22Rv1 (cell line): ENCODE data around the gene ARHGAP40.

Experiments used
- H3K27ac ChIP-seq: fragments of 450-650 bp; 2 replicates; pipeline ENCODE4 v1.5.1; 2017
- ZFX ChIP-seq: fragments of 450-650 bp; IDR thresholded peaks from 2 replicates; pipeline ENCODE4 v1.6.1; 2017; ENCODE audit warnings: antibody characterized with exemption, borderline replicate concordance
- TF ChIP-seq, protein P1 (sequence below): fragments of 450-650 bp; IDR thresholded peaks from 2 replicates; pipeline ENCODE4 v1.5.1; 2017; ENCODE audit warnings: mild to moderate bottlenecking

Gene ARHGAP40

GRCh38 chr20:38657390-38657789 lies 55.8 kb downstream of the ARHGAP40 start:
- H3K27ac ChIP-seq, result no peak overlapping the region
- TF ChIP-seq ZFX, result no peak
- TF ChIP-seq, protein P1, sequence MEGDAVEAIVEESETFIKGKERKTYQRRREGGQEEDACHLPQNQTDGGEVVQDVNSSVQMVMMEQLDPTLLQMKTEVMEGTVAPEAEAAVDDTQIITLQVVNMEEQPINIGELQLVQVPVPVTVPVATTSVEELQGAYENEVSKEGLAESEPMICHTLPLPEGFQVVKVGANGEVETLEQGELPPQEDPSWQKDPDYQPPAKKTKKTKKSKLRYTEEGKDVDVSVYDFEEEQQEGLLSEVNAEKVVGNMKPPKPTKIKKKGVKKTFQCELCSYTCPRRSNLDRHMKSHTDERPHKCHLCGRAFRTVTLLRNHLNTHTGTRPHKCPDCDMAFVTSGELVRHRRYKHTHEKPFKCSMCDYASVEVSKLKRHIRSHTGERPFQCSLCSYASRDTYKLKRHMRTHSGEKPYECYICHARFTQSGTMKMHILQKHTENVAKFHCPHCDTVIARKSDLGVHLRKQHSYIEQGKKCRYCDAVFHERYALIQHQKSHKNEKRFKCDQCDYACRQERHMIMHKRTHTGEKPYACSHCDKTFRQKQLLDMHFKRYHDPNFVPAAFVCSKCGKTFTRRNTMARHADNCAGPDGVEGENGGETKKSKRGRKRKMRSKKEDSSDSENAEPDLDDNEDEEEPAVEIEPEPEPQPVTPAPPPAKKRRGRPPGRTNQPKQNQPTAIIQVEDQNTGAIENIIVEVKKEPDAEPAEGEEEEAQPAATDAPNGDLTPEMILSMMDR, result no peak

GRCh38 chr20:38658879-38659596 lies 57.4 kb downstream of the ARHGAP40 start:
- no peak for TF ChIP-seq ZFX
- TF ChIP-seq, protein P1, result peak; percentile 90
- H3K27ac ChIP-seq, result no peak overlapping the region

GRCh38 chr20:38659597-38659880 lies 57.9 kb downstream of the ARHGAP40 start:
- H3K27ac ChIP-seq, result no peak overlapping the region
- TF ChIP-seq, protein P1, result no peak
- TF ChIP-seq ZFX, result no peak

GRCh38 chr20:38660429-38660828 lies 58.8 kb downstream of the ARHGAP40 start:
- H3K27ac ChIP-seq, result no peak overlapping the region

GRCh38 chr20:38663660-38664059 lies 62.1 kb downstream of the ARHGAP40 start:
- no peak overlapping the region for H3K27ac ChIP-seq
- TF ChIP-seq, protein P1, result no peak
- no peak for TF ChIP-seq ZFX

More at GRCh38 chr20:38660429-38660828, 58.8 kb downstream of the ARHGAP40 start:
- TF ChIP-seq, protein P1, result no peak
- no peak for TF ChIP-seq ZFX

- no peak overlapping the region for H3K27ac ChIP-seq
- TF ChIP-seq ZFX, result no peak
- TF ChIP-seq, protein P1, result no peak
These were observed 62.7 kb downstream of the ARHGAP40 start for GRCh38 chr20:38664284-38664683.

GRCh38 chr20:38665094-38665493 lies 63.5 kb downstream of the ARHGAP40 start:
- no peak overlapping the region for H3K27ac ChIP-seq
- TF ChIP-seq, protein P1, result no peak
- TF ChIP-seq ZFX, result no peak
